SK-N-SH (cell line): ENCODE measurements around the gene DPF1. TPM values are rescaled to one million over a fixed set of nuclear protein-coding genes. Genes with fewer than 3 reads are reported as not detected.

Experiments used
- CTCF ChIA-PET: fragments of 300-600, 350-600 bp; formaldehyde crosslinking; extraction: SDS; loops from one replicate; lab custom pipeline; 2021; lab: Yijun Ruan, JAX
- POLR2A ChIA-PET: fragments of 350-600 bp; sonication (Branson Sonifier 250); formaldehyde crosslinking; extraction: SDS; loops from one replicate; lab custom pipeline; 2020; ENCODE audit warnings: antibody characterized with exemption, inconsistent platforms; lab: Yijun Ruan, JAX
- DNase-seq: peaks from one replicate; pipeline ENCODE4 v3.0.0; 2012
- H2AFZ ChIP-seq: fragments of 200-600 bp; sonication (generic); 2 replicates; pipeline ENCODE4 v1.8.1; 2016; ENCODE audit warnings: antibody characterized with exemption, mild to moderate bottlenecking, low read depth
- H3F3A ChIP-seq: fragments of 200-600 bp; sonication (generic); replicated peaks from 2 replicates; pipeline ENCODE3; 2016; ENCODE audit warnings: antibody characterized with exemption, mild to moderate bottlenecking; ENCODE audit not compliant: insufficient read depth
- H3K27ac ChIP-seq, 2 experiments: fragments of 200-500 bp in 1 of 2; fragments of 200-600 bp in 1 of 2; sonication (Bioruptor generic) in 1 of 2; sonication (generic), shearing (Covaris generic) in 1 of 2; 2 replicates each; pipeline versions ENCODE4 v1.5.1 to v1.6.1; 2014 to 2016; ENCODE audit warnings: low read depth in 2 of 2, inconsistent platforms in 1 of 2, low read length in 1 of 2, mild to moderate bottlenecking in 1 of 2, mixed read lengths in 1 of 2
- H3K27me3 ChIP-seq: fragments of 200-600 bp; sonication (generic), shearing (Covaris generic); 2 replicates; pipeline ENCODE4 v1.6.1; 2016; ENCODE audit warnings: mixed run types; ENCODE audit not compliant: insufficient read depth
- H3K36me3 ChIP-seq, 2 experiments: fragments of 200-500 bp in 1 of 2; fragments of 200-600 bp in 1 of 2; sonication (Bioruptor generic) in 1 of 2; sonication (generic) in 1 of 2; replicated peaks in 1 of 2; 2 replicates each; pipeline versions ENCODE3 to v1.5.1; 2014 to 2016; ENCODE audit warnings: low read length in 1 of 2, mild to moderate bottlenecking in 1 of 2; ENCODE audit not compliant: insufficient read depth in 2 of 2, control insufficient read depth in 1 of 2
- H3K4me1 ChIP-seq, 2 experiments: fragments of 200-500 bp in 1 of 2; fragments of 200-600 bp in 1 of 2; sonication (Bioruptor generic) in 1 of 2; sonication (generic), shearing (Covaris generic) in 1 of 2; 2 replicates each; pipeline versions ENCODE4 v1.5.1 to v1.6.1; 2014 to 2016; ENCODE audit warnings: low read depth in 1 of 2, low read length in 1 of 2, mixed run types in 1 of 2; ENCODE audit not compliant: insufficient read depth in 2 of 2, control insufficient read depth in 1 of 2
- H3K4me2 ChIP-seq: fragments of 200-600 bp; sonication (generic), shearing (Covaris generic); 2 replicates; pipeline ENCODE4 v1.6.1; 2017; ENCODE audit warnings: mixed run types
- H3K4me3 ChIP-seq, 2 experiments: fragments of 200-500 bp in 1 of 2; fragments of 200-600 bp in 1 of 2; sonication (Bioruptor generic) in 1 of 2; sonication (generic), shearing (Covaris generic) in 1 of 2; 2 replicates each; pipeline versions ENCODE4 v1.5.1 to v1.8.1; 2014 to 2016; ENCODE audit warnings: low read depth in 2 of 2, inconsistent platforms in 1 of 2, low read length in 1 of 2, mild to moderate bottlenecking in 1 of 2, mixed read lengths in 1 of 2, moderate library complexity in 1 of 2
- H3K79me2 ChIP-seq: fragments of 200-600 bp; sonication (generic); 2 replicates; pipeline ENCODE4 v1.8.1; 2017; ENCODE audit warnings: mild to moderate bottlenecking; ENCODE audit not compliant: insufficient read depth
- H3K9ac ChIP-seq: fragments of 200-600 bp; sonication (generic); 2 replicates; pipeline ENCODE4 v1.6.1; 2017; ENCODE audit warnings: mixed run types
- H3K9me2 ChIP-seq: fragments of 200-600 bp; sonication (generic); 2 replicates; pipeline ENCODE4 v1.6.1; 2017; ENCODE audit warnings: mixed run types
- H3K9me3 ChIP-seq: fragments of 200-600 bp; sonication (generic); 2 replicates; pipeline ENCODE4 v1.6.1; 2017; ENCODE audit warnings: mixed run types, mild to moderate bottlenecking, moderate library complexity
- H4K20me1 ChIP-seq: fragments of 200-600 bp; sonication (generic); 2 replicates; pipeline ENCODE4 v1.6.1; 2017; ENCODE audit warnings: mild to moderate bottlenecking, mixed run types; ENCODE audit not compliant: insufficient read depth
- CHD2 ChIP-seq: fragments of 150-350 bp; IDR thresholded peaks from 2 replicates; pipeline ENCODE4 v1.6.1; 2018; ENCODE audit warnings: low read length; ENCODE audit not compliant: partially characterized antibody
- EZH2phosphoT487 ChIP-seq: fragments of 200-600 bp; sonication (generic); IDR thresholded peaks from 2 replicates; pipeline ENCODE4 v1.6.1; 2017; ENCODE audit warnings: low read depth, mixed run types, mild to moderate bottlenecking, antibody characterized with exemption, moderate library complexity, borderline replicate concordance
- GABPA ChIP-seq: IDR thresholded peaks from 2 replicates; pipeline ENCODE4 v1.4.0; 2012; ENCODE audit warnings: low read depth, mild to moderate bottlenecking
- GATA2 ChIP-seq: sonication (generic); formaldehyde crosslinking; IDR thresholded peaks from 2 replicates; pipeline ENCODE4 v1.5.0; 2020; ENCODE audit warnings: mild to moderate bottlenecking, missing genetic modification reagents
- JUND ChIP-seq: IDR thresholded peaks from 2 replicates; pipeline ENCODE4 v1.4.0; 2012
- MEF2A ChIP-seq: IDR thresholded peaks from 2 replicates; pipeline ENCODE4 v1.4.0; 2012; ENCODE audit warnings: low read depth, borderline replicate concordance
- MXI1 ChIP-seq: IDR thresholded peaks from 2 replicates; pipeline ENCODE4 v1.6.1; 2012; ENCODE audit warnings: mild to moderate bottlenecking, low read depth, low read length, improper control_type of control experiment
- NFIC ChIP-seq: IDR thresholded peaks from 2 replicates; pipeline ENCODE4 v1.4.0; 2012; ENCODE audit warnings: borderline replicate concordance
- NRF1 ChIP-seq: IDR thresholded peaks from 2 replicates; pipeline ENCODE4 v1.6.1; 2012; ENCODE audit warnings: low read depth, mild to moderate bottlenecking, low read length
- RCOR1 ChIP-seq: fragments of 150-350 bp; IDR thresholded peaks from 2 replicates; pipeline ENCODE4 v1.6.1; 2017; ENCODE audit warnings: antibody characterized with exemption, low read length
- RFX5 ChIP-seq: IDR thresholded peaks from 2 replicates; pipeline ENCODE4 v1.6.1; 2012; ENCODE audit warnings: mild to moderate bottlenecking, improper control_type of control experiment, low read length
- RXRA ChIP-seq: IDR thresholded peaks from 2 replicates; pipeline ENCODE4 v1.4.0; 2012; ENCODE audit warnings: low read depth, mild to moderate bottlenecking, borderline replicate concordance
- TAF1 ChIP-seq: IDR thresholded peaks from 2 replicates; pipeline ENCODE4 v1.6.1; 2012; ENCODE audit warnings: low read depth, mild to moderate bottlenecking, low read length, moderate library complexity, borderline replicate concordance
- TCF12 ChIP-seq: IDR thresholded peaks from 2 replicates; pipeline ENCODE4 v1.4.0; 2012
- WGBS: methylation state at CpG from one replicate; pipeline ENCODE4 v1.1.6; 2017; ENCODE audit warnings: low lambda C conversion rate; 5-methylcytosine and 5-hydroxymethylcytosine counted together
- polyA plus RNA-seq, 3 experiments: library from polyadenylated mRNA; depleted of rRNA; stranded (reverse); fragments of >200 nt; gene quantifications; 2 replicates each; pipeline ENCODE4 v1.2.3, GENCODE V29; 2012
- TF ChIP-seq, protein P1 (sequence below): IDR thresholded peaks from 2 replicates; pipeline ENCODE4 v1.4.0; 2012; ENCODE audit warnings: low read depth, borderline replicate concordance
- TF ChIP-seq, protein P2 (sequence below): fragments of 200-600 bp; sonication (generic); IDR thresholded peaks from 2 replicates; pipeline ENCODE4 v1.6.1; 2017; ENCODE audit warnings: antibody characterized with exemption, mild to moderate bottlenecking, moderate library complexity
- TF ChIP-seq, protein P3 (sequence below): IDR thresholded peaks from 2 replicates; pipeline ENCODE4 v1.6.1; 2012; ENCODE audit warnings: mild to moderate bottlenecking, low read depth, low read length, moderate library complexity
- TF ChIP-seq, protein P4 (sequence below): IDR thresholded peaks from 2 replicates; pipeline ENCODE4; 2012

The DPF1 gene
- polyA plus RNA-seq, 1 of the 3 experiments (the other 2 are of a cell fraction) = 4.8 TPM

DNA sequence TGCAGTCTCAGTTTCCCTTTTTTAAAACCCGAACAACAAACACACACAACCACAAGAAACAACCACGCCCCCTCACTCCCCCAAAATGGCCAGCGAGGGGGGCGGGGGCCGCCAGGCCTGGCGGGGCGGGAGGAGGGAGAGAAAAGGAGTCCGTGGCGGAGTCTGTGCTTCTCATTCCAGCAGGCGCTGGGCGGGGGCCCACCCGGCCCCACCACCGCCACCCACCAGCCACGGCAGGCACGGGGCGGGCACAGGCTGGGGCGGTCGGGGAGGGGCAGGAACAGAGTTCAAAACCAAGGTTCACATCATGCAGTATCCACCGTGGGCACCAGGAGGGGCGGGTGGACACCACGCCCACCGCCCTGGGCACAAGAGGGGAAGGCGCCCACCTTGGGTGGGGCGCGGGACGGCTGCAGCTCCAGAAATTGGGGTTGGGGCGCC, 12.9 kb downstream of the DPF1 start:
- peak; percentile 80 for DNase-seq
- peaks cover 5% of the 10 kb centered on the region for H3F3A ChIP-seq
- no peak overlapping the region for H3K4me2 ChIP-seq
- peak overlapping the region in 1 of 2 experiments; percentile 20; a peak in 1 of 4 replicates for H3K4me3 ChIP-seq
- H3K4me1 ChIP-seq = peaks cover 4 to 22% of the 10 kb centered on the region in 2 experiments; a peak in 1 of 4 replicates
- peaks cover 0 to 7% of the 10 kb centered on the region in 2 experiments for H3K36me3 ChIP-seq
- peak overlapping the region in 1 of 2 experiments; percentile 68; a peak in 2 of 4 replicates for H3K27ac ChIP-seq
- H3K9ac ChIP-seq = no peak overlapping the region
- WGBS = 72% methylated on average over 20 of the region's 27 CpGs
- ChIA-PET CTCF (interaction anchor here (2.1 to 2.3 kb wide), 2 partner anchors 69 to 312 kb away, joined by 6 to 13 read pairs; no protein-coding TSS in a partner anchor), POLR2A (no interaction called here)
- H2AFZ ChIP-seq = no peak overlapping the region
- no peaks in the 10 kb centered on the region for H3K9me2 ChIP-seq
- H3K79me2 ChIP-seq = no peaks in the 10 kb centered on the region
- no peaks in the 10 kb centered on the region for H3K9me3 ChIP-seq
- H4K20me1 ChIP-seq = no peaks in the 10 kb centered on the region
- TF ChIP-seq GABPA (no peak), MXI1 (0 out of 2 replicates have a peak, but pooled peaks have one; percentile 1), RFX5 (no peak), NRF1 (no peak)
- TF ChIP-seq, protein P1, sequence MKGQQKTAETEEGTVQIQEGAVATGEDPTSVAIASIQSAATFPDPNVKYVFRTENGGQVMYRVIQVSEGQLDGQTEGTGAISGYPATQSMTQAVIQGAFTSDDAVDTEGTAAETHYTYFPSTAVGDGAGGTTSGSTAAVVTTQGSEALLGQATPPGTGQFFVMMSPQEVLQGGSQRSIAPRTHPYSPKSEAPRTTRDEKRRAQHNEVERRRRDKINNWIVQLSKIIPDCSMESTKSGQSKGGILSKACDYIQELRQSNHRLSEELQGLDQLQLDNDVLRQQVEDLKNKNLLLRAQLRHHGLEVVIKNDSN = no peak
- H3K27me3 ChIP-seq = no peaks in the 10 kb centered on the region

DNA sequence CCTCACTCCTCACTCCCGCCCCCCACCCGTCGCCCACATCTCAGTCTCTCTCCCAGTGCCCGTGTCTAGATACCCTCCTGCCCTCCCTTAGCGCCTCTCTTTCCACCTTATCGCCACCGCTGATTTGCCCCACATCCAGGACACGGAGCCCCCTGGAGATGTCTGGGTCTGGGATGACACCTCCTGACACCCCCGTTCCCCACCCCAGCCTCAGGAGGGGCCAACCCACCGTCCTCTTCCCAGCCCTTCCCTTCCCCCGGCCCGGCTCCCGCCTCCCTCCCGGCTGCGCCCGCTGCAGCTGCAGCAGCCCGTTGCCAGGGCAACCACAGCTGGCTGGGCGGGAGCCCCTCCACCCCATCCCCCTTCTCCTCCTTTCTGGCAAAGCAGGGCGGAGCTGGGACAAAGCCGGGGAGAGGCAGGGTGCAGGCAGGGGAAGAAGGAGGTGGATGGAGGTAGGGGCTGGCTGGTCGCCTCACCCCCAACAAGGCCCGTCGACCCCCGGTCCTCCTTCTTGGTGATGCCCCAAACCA, 13.5 kb downstream of the DPF1 start:
- H3K27ac ChIP-seq = peak overlapping the region in 1 of 2 experiments; percentile 69; a peak in 2 of 4 replicates
- H3K9me2 ChIP-seq = no peaks in the 10 kb centered on the region
- H3K4me2 ChIP-seq = no peak overlapping the region
- peaks cover 4 to 22% of the 10 kb centered on the region in 2 experiments; a peak in 1 of 4 replicates for H3K4me1 ChIP-seq
- H3K4me3 ChIP-seq = peak overlapping the region in 1 of 2 experiments; percentile 20; a peak in 1 of 4 replicates
- WGBS = 34% methylated on average over 22 of the region's 24 CpGs
- peaks cover 5% of the 10 kb centered on the region for H3F3A ChIP-seq
- no peaks in the 10 kb centered on the region for H3K9me3 ChIP-seq
- H3K36me3 ChIP-seq = peaks cover 0 to 8% of the 10 kb centered on the region in 2 experiments
- no peaks in the 10 kb centered on the region for H3K27me3 ChIP-seq
- ChIA-PET CTCF (interaction anchor here (1.4 to 2.3 kb wide), 3 partner anchors 57 to 311 kb away, joined by 3 to 13 read pairs (median 6); no protein-coding TSS in a partner anchor), POLR2A (interaction anchor here (1.8 kb wide), 1 partner anchor 207 kb away, joined by 6 read pairs; no protein-coding TSS in a partner anchor)
- H3K9ac ChIP-seq = no peak overlapping the region
- TF ChIP-seq, protein P2, sequence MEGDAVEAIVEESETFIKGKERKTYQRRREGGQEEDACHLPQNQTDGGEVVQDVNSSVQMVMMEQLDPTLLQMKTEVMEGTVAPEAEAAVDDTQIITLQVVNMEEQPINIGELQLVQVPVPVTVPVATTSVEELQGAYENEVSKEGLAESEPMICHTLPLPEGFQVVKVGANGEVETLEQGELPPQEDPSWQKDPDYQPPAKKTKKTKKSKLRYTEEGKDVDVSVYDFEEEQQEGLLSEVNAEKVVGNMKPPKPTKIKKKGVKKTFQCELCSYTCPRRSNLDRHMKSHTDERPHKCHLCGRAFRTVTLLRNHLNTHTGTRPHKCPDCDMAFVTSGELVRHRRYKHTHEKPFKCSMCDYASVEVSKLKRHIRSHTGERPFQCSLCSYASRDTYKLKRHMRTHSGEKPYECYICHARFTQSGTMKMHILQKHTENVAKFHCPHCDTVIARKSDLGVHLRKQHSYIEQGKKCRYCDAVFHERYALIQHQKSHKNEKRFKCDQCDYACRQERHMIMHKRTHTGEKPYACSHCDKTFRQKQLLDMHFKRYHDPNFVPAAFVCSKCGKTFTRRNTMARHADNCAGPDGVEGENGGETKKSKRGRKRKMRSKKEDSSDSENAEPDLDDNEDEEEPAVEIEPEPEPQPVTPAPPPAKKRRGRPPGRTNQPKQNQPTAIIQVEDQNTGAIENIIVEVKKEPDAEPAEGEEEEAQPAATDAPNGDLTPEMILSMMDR = no peak
- TF ChIP-seq JUND (no peak), CHD2 (peak; percentile 80), MXI1 (0 out of 2 replicates have a peak, but pooled peaks have one; percentile 54), NRF1 (no peak), GATA2 (CRISPR knock-in tag) (no peak), EZH2phosphoT487 (no peak), TAF1 (no peak), MEF2A (no peak), RCOR1 (peak; percentile 6; the same call in 1 of the 2 replicates), GABPA (no peak), NFIC (no peak), TCF12 (no peak), RXRA (no peak)
- TF ChIP-seq, protein P3, sequence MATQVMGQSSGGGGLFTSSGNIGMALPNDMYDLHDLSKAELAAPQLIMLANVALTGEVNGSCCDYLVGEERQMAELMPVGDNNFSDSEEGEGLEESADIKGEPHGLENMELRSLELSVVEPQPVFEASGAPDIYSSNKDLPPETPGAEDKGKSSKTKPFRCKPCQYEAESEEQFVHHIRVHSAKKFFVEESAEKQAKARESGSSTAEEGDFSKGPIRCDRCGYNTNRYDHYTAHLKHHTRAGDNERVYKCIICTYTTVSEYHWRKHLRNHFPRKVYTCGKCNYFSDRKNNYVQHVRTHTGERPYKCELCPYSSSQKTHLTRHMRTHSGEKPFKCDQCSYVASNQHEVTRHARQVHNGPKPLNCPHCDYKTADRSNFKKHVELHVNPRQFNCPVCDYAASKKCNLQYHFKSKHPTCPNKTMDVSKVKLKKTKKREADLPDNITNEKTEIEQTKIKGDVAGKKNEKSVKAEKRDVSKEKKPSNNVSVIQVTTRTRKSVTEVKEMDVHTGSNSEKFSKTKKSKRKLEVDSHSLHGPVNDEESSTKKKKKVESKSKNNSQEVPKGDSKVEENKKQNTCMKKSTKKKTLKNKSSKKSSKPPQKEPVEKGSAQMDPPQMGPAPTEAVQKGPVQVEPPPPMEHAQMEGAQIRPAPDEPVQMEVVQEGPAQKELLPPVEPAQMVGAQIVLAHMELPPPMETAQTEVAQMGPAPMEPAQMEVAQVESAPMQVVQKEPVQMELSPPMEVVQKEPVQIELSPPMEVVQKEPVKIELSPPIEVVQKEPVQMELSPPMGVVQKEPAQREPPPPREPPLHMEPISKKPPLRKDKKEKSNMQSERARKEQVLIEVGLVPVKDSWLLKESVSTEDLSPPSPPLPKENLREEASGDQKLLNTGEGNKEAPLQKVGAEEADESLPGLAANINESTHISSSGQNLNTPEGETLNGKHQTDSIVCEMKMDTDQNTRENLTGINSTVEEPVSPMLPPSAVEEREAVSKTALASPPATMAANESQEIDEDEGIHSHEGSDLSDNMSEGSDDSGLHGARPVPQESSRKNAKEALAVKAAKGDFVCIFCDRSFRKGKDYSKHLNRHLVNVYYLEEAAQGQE = no peak
- TF ChIP-seq, protein P4, sequence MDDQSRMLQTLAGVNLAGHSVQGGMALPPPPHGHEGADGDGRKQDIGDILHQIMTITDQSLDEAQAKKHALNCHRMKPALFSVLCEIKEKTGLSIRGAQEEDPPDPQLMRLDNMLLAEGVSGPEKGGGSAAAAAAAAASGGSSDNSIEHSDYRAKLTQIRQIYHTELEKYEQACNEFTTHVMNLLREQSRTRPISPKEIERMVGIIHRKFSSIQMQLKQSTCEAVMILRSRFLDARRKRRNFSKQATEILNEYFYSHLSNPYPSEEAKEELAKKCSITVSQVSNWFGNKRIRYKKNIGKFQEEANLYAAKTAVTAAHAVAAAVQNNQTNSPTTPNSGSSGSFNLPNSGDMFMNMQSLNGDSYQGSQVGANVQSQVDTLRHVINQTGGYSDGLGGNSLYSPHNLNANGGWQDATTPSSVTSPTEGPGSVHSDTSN = no peak
- DNase-seq = peak; percentile 95
- H2AFZ ChIP-seq = no peak overlapping the region
- H4K20me1 ChIP-seq = no peaks in the 10 kb centered on the region
- no peaks in the 10 kb centered on the region for H3K79me2 ChIP-seq
